ENCODE results near the gene KRT15.
"Not testable (repeated sequence)": the region's sequence is repeated elsewhere in the genome, so short reads cannot be mapped to it uniquely, and the experiment has no call there.

KRT15 gene

DNA sequence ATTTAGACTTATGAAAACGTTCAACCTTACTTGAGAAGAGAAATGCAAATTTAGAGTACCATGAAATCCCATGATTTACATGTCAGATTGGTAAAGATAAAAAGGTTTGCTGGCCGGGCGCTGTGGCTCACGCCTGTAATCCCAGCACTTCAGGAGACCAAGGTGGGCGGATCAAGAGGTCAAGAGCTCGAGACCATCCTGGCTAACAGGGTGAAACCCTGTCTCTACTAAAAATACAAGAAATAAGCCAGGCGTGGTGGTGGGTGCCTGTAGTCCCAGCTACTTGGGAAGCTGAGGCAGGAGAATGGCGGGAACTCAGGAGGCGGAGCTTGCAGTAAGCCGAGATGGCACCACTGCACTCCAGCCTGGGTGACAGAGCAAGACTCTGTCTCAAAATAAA lies 24.1 kb upstream of the KRT15 start:
- not testable (repeated sequence) for DNase-seq

DNA sequence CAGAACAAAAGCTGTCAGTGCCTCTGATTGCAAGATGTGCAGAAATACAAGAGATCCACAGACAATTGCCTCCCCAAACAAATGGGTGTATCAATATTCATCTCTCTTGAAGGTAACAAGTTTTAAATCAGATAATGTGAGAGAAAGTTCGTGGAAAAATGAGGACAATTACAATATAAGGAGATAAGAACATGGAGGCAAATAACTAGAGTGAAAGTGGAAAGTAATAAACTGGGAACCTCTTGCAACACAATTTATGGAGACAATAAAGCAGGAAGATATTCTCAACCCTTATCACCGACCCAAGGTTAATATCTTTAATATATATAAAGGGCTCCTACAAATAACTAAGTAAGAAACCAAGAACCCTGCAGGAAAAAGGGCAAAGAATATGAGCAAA lies 23.7 kb upstream of the KRT15 start:
- DNase-seq, result no peak

DNA sequence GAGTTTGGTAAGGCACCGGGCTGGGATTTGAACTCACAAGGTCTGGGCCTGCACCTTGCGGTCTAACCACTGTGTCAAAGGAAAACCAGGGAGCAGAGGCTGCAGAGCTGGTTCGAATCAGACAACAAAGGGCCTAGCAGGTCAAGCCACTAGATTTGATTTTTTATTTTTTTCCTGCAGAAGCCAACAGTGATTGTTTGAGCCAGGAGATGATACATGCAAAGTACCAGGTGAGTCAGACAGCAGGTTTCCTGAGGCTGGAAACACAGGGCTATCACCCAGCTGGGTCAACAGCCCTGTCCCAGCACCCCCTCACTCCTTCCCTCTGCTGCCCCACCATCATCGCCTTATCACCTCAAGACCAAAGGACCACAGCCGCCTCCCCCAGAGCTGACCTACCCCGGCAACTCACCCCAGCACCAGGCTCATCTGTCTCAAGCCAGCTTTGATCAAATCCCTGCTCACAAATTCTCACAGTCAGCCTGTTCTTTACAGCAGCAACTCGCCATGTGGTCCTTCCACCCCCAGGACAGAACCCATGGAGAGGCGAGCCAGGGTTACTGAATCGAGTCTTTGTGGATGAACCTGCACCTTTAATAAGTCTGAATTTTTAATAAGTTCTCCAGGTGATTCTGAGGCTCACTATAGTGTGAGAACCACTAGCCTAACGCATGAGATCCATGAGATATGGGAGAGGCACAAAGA lies 22.4 kb upstream of the KRT15 start:
- no peak for DNase-seq

DNA sequence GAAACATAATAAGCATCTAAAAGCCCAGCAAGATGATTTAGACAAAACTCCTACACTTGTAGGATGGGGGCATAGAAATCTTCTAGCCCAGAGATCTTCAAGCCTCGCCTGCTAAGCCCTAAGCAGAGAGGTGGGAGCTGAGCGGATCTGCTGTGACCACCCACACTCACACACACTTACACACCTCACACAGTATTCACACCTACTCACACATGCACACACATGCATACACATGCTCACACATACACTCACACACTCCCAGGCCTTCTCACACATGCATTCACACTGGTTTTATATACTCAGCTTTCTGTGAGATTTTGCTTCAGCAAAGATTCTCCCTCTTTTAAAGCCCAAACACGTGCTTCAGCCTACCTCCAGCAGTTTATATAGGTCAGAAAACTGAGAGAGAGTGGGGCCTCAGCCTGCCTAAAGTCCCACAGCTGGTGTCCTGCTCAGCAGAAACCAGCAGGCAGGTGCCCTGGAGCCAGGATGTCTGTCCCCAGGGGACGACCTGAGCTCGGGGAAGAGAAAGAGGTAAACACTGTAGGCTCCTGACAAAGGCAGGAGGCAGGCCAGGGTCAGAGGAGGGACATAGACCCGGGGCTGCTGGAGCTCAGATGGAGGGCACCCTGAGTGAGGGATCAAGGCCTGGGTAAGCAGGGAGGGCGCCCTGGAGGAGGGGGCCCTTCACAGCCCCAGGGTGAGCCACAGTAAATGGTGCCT lies 21.4 kb upstream of the KRT15 start:
- DNase-seq, result no peak

DNA sequence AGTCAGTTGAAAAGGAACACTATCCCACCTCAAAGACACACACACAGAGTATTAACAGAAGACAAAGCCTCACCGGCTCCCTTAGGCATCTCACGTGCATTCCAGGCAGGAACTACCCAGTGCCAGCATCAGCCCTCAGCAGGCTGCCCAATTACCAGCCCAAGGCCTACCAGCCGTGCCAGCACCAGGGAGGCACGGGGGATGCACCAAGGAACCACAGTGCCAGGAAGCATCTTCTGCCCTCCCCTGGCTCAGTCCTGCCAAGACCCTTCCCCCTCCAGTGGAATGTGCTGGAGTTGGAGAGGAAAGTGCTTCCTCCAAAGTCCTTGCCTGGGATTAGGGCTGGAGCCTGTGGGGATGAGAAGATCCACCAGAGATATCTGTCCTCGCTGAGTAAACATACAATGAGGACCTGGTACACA lies 20.4 kb upstream of the KRT15 start:
- DNase-seq, result no peak

DNA sequence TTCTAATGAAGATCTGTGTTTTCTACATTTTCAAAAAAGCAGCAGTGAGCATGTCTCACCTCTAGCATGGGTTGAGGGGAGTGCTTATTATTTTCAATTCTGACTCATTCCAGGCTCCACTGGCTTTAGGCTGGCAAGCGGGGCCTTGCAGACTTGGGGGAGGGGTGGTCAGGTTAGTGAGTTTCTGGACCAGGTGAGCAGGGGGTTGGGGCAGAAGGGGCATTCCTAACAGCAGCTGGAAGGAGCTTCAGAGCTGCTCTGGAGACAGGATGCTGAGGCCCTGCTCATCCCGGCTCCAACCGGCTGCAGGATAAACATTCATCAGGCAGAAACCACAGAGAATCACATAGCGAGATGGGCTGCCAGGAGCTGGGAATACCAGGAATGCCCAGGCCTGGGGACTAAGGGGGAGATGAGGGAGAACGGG lies 19.9 kb upstream of the KRT15 start:
- no peak for DNase-seq

DNA sequence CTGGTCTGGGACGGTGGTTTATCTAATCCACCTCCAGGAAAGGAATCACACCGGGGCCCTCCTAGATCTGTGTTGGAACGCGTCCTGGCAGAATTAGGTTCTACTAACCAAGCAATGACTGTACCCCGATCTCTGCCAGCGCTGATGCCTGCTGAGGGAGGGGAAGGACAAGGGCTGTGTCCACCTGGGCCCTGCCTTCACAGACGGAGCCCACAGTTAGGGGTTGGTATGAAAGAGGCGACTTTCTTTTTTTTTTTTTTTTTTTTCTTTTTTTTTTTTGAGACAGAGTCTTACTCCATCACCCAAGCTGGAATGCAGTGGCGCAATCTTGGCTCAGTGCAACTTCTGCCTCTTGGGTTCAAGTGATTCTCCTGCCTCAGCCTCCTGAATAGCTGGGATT lies 19.3 kb upstream of the KRT15 start:
- no peak for DNase-seq

GRCh38 chr17:41537614-41537954 lies 18.9 kb upstream of the KRT15 start:
- no peak for DNase-seq

DNA sequence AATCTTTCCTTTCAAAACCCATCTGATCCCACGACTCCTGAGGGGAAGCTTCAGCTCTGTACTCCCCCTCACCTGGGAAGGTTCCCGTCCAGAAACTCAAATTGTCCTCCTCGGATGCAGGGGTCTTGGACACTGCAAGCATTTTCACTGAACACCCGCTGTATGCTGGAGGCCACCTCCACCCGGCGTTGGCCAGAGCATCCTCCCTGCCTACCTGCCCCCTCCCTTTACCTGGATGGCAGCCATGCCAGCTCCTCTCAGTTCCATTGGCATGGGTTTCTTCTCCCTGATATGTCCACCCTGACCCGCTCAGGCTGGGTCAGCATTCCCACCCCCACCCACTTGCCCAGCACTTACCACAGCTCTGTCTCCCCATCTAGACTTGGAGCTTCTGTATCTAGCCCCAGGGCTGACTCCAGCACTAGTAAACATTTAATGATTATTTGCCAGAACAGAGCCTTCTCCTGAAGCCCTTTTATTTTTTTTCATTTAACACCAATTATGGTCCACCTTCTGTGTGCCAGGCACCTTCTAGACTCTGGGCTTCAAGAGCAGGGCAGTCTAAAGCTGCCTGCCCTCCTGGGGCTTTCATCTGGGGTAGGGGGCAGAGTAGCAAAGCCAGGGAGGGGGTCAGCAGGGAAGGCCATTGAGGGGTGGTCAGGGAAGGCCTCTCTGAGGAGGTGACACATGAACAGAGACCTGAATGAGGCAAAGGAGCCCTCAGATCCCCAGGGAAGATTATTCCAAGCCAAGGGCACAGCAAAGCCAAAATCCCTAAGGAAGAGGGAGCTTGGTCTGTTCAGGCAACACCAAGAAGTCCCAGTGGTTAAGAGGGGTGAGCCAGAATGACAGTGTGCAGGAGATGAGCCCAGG lies 18.3 kb upstream of the KRT15 start:
- no peak for DNase-seq

DNA sequence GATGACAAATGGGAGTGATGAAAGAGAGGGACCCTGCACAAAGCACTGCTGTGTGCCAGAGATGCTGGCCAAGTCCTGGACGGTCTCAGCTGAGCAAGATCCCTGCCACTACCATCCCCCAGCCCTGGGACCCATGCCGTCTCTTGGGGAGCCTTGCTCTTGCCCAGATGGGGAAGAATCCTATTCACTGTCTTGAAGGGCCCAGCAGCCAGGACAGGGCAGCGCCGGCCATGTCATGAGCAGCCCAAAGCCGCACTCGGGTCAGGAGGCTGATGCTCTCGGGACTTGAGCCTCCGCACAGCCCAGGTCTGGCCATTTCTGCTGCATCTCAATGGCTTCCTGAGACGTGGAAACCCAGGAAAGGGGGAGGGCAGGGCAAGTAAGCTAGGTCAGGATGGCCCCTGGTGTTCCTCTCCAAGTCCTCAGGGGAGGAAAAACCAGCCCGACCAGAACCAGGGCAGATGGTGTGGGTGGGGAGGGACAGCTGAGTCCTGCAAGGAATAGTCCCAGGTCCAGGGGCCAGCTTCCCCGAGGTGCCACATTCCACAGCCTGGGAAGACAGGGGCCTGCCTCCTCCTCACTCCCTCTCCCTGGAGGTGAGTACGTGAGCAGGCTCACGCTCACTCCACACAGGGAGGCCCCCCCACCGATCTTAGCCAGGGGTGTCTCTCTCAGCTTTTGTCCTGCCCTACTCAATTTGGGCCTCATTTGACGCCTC lies 17.2 kb upstream of the KRT15 start:
- DNase-seq, result no peak

DNA sequence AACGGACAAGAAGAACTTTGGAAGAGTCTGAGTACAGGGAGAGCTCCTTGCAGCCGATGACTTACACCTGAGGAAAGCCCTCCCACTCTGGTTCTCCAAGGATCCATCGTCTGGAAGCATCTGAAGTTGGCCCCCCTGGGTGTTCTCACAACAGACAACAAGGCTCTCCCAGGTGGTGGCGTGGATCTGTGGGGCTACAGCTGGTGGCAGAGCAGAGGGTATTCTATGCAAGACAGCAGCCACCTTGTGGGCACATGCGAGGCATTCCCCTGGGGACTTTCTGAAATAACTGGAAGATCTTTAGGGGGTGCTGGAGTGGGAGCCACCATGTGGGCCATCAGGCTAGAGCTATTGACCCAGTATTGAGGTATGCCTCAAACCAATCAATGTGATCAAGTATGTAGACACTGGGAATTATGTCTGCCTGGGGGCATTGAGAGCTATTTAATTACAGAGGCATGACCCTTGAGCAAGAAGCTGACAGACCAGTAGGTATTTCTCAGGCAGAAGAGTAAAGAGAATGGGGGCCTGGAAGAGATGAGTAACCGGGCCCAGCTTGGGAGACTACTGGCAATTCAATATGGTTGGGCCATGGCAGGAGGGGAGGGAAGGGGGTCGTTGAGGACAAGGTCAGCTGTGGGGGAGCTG lies 16.3 kb upstream of the KRT15 start:
- DNase-seq, result no peak

DNA sequence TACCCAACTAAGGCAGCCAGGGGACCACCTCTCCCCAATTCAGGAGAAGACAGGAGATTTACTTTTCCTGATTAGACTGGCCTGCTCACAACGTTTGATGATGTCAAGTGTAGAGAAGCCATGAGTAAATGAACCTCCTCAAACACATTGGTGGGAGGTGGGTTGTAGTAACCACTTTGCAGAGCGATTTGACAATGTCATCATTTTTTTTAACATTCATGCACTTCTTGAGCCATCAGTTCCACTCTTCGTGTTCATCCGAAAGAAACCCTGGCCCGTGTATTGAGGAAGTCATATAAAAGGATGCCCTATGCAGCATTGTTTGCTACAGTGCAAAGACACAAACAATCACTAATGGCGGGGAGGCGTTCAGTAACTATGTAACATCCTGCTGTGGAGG lies 14.9 kb upstream of the KRT15 start:
- DNase-seq, result no peak

GRCh38 chr17:41532947-41533570 lies 14.4 kb upstream of the KRT15 start:
- no peak for DNase-seq

DNA sequence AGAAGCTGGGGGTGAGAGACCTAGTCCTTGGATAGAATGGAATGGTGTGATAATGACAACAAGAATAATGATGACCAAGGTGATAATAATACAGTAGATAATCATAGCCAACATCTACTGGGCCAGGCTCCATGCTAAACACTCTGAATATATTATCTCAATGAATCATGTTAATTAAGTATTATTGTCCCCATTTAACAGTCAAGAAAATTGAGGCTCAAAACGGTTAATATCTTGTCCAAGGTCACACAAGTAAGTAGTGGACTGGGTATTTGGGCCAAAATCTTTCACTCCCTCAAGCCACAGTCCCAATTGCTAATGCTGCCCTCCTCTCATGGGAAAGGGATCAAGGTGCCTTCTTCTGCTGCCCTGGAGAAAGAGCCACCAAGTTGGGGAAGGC lies 13.3 kb upstream of the KRT15 start:
- DNase-seq, result no peak

- no peak for DNase-seq
Observed at GRCh38 chr17:41530062-41531048, 11.7 kb upstream of the KRT15 start.

GRCh38 chr17:41529491-41529915 lies 10.8 kb upstream of the KRT15 start:
- no peak for DNase-seq

GRCh38 chr17:41528959-41529353 lies 10.3 kb upstream of the KRT15 start:
- DNase-seq, result no peak

DNA sequence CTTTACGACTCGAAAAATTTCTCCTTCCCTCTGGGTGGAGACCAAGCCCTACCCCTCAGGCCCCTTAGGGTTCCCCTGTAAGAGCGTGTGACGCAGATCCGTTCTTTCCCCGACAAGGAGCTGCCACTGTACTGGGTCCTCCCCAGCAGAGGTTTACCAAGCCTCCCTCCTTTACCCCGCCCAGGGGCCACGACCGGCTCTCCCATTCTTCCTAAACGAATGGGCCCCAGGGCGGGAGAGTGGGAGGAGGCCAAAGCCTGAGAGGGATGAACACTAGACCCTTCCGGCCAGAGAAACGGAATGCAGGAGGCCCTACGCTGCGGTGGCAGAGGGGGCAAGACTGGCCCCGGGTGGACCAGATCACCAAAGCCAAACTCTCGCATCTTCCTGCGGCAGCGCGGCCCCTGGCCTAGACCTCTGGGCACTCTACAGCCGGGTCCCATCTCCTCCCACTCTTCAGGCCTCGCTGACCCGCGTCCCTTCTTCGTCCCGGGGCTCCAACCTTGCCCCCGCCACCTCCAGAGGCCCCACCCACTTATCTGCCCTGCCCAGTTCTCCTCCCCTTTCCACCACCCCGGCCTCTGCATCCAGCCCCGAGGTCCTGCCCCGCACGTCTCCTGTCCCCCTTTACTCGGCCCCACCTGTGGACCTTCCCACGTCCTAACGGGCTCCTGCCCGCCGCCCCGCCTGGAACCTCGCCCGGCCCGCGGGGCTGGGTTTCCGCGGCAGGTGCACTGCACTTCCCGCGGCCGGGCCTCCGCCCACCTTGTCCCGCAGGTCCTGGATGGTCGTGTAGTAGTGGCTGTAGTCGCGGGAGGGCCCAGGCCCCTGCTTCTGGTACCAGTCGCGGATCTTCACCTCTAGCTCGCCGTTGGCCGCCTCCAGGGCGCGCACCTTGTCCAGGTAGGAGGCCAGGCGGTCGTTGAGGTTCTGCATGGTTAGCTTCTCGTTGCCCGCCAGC lies 8.7 kb upstream of the KRT15 start:
- DNase-seq, result no peak

DNA sequence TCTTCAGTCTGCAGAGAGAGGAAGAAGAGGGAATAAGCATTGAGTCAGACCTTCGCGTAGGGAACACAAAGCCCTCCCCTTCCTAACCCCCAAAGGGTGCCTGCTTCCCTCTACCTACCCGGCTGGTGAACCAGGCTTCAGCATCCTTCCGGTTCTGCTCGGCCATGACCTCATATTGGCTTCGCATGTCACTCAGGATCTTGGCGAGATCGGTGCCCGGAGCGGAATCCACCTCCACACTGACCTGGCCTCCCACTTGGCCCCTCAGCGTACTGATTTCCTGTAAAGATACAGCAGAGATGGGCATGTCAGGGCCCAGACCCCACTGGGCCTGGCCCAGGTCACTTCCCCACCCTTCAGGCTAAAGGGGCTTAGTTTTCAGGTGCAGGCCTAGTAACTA lies 5.6 kb upstream of the KRT15 start:
- no peak for DNase-seq

DNA sequence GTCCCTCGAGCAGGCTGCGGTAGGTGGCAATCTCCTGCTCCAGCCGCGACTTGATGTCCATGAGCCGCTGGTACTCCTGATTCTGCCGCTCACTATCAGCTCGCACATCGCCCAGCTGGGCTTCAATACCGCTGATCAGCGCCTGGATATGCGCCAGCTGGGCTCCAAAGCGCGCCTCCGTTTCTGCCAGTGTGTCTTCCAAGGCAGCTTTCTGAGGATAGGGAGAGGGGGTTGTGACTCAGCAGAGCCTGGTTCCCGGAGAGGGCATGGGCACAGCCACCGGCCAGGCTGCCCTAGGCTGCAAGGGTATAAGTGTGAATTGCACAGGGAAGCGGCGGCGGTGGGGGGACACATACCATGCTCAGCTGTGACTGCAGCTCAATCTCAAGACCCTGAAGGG lies 5.1 kb upstream of the KRT15 start:
- DNase-seq, result no peak

Data from GOT3 (cell line).